A549 (cell line): Measurements from ENCODE around the gene N4BP3. TPM values are rescaled to one million over a fixed set of nuclear protein-coding genes. Genes with fewer than 3 reads are reported as not detected.

Experiments used
- ATAC-seq, 2 experiments: fragments of 200-7000 bp in 1 of 2; fragments of >200 bp in 1 of 2; cut with Nextera tagmentation in 1 of 2; cut with Tn5 transposase in 1 of 2; 3 replicates each; pipeline versions ENCODE4 v1.8.0 to v1.9.1; 2018 to 2020; ENCODE audit warnings: mild to moderate bottlenecking in 1 of 2, moderate library complexity in 1 of 2
- CTCF ChIA-PET: fragments of 300-600 bp; sonication (Branson Sonifier 250); formaldehyde crosslinking; extraction: SDS; loops from one replicate; lab custom pipeline; 2021; ENCODE audit warnings: antibody characterized with exemption, inconsistent platforms; lab: Yijun Ruan, JAX
- POLR2A ChIA-PET: fragments of 350-600 bp; formaldehyde crosslinking; extraction: SDS; loops from one replicate; lab custom pipeline; 2021; ENCODE audit warnings: antibody characterized with exemption, inconsistent platforms; lab: Yijun Ruan, JAX
- DNase-seq, 2 experiments: peaks; one replicate each; pipeline versions ENCODE4 v3.0.0 to v3.0.0-alpha.2; 2011 to 2016; ENCODE audit warnings: low read depth in 1 of 2, low spot score in 1 of 2
- FAIRE-seq: peaks from 2 replicates; lab custom pipeline; 2011; peaks lifted over from hg19 to GRCh38; lab: Jason Lieb, UNC
- H3K27ac ChIP-seq, 2 experiments: fragments of >200 bp; sonication (Bioruptor Twin); formaldehyde crosslinking; 3 replicates each; pipeline ENCODE4 v1.5.1; 2016 to 2017
- H3K4me1 ChIP-seq: fragments of >200 bp; sonication (Bioruptor Twin); formaldehyde crosslinking; 3 replicates; pipeline ENCODE4 v1.6.1; 2016
- H3K4me2 ChIP-seq: fragments of >200 bp; sonication (Bioruptor Twin); formaldehyde crosslinking; 3 replicates; pipeline ENCODE4 v1.6.1; 2016
- H3K4me3 ChIP-seq: fragments of >200 bp; sonication (Bioruptor Twin); formaldehyde crosslinking; 3 replicates; pipeline ENCODE4 v1.5.1; 2016
- H3K9me3 ChIP-seq: fragments of >200 bp; sonication (Bioruptor Twin); formaldehyde crosslinking; 3 replicates; pipeline ENCODE4 v1.6.1; 2016
- ATOH8 ChIP-seq: fragments of 250-450 bp; sonication (Bioruptor Pico); IDR thresholded peaks from 2 replicates; pipeline ENCODE4 v1.5.0; 2020; ENCODE audit warnings: low read depth, mild to moderate bottlenecking, moderate library complexity
- CHD4 ChIP-seq: fragments of 200-600 bp; sonication (generic); IDR thresholded peaks from 2 replicates; pipeline ENCODE4 v1.6.1; 2016; ENCODE audit warnings: antibody characterized with exemption, mild to moderate bottlenecking, borderline replicate concordance
- CTCF ChIP-seq: fragments of >200 bp; sonication (Bioruptor Twin); formaldehyde crosslinking; IDR thresholded peaks from 3 replicates; pipeline ENCODE4 v1.5.1; 2016
- E2F6 ChIP-seq: IDR thresholded peaks from 2 replicates; pipeline ENCODE4 v1.6.1; 2012; ENCODE audit warnings: low read depth, borderline replicate concordance
- EP300 ChIP-seq, 2 experiments: fragments of >200 bp; sonication (Bioruptor Twin); formaldehyde crosslinking; IDR thresholded peaks; 2 replicates in 1 of 2; 3 replicates in 1 of 2; pipeline ENCODE4 v1.6.1; 2016 to 2017
- ESRRA ChIP-seq: fragments of 150-350 bp; IDR thresholded peaks from 2 replicates; pipeline ENCODE4 v1.6.1; 2014; ENCODE audit warnings: mild to moderate bottlenecking, low read length, borderline replicate concordance
- FOSB ChIP-seq: fragments of 250-450 bp; sonication (Bioruptor Pico); IDR thresholded peaks from 2 replicates; pipeline ENCODE4 v1.5.0; 2020; ENCODE audit warnings: mild to moderate bottlenecking, moderate library complexity
- FOSL2 ChIP-seq, 2 experiments: fragments of 450-650 bp in 1 of 2; fragments of >200 bp in 1 of 2; sonication (Bioruptor Twin) in 1 of 2; formaldehyde crosslinking; IDR thresholded peaks; 2 replicates each; pipeline versions ENCODE4 v1.5.0 to v1.6.1; 2016 to 2020; ENCODE audit warnings: mild to moderate bottlenecking in 1 of 2, moderate library complexity in 1 of 2
- FOXS1 ChIP-seq: fragments of 250-450 bp; sonication (Bioruptor Pico); IDR thresholded peaks from 2 replicates; pipeline ENCODE4 v1.5.0; 2020; ENCODE audit warnings: mild to moderate bottlenecking, moderate library complexity
- HEYL ChIP-seq: fragments of 250-450 bp; sonication (Bioruptor Pico); IDR thresholded peaks from 2 replicates; pipeline ENCODE4 v1.8.0; 2021; ENCODE audit warnings: mild to moderate bottlenecking, moderate library complexity
- JUN ChIP-seq, 2 experiments: fragments of >200 bp; sonication (Bioruptor Twin); formaldehyde crosslinking; IDR thresholded peaks; 2 replicates in 1 of 2; 3 replicates in 1 of 2; pipeline ENCODE4 v1.6.1; 2016 to 2017
- KDM5A ChIP-seq: fragments of 200-600 bp; sonication (generic); IDR thresholded peaks from 2 replicates; pipeline ENCODE4 v1.6.1; 2016; ENCODE audit warnings: antibody characterized with exemption, mild to moderate bottlenecking
- MAFK ChIP-seq: fragments of 450-650 bp; IDR thresholded peaks from 2 replicates; pipeline ENCODE4 v1.6.1; 2014; ENCODE audit not compliant: partially characterized antibody
- NPAS2 ChIP-seq: fragments of 250-450 bp; sonication (Bioruptor Pico); IDR thresholded peaks from 2 replicates; pipeline ENCODE4 v1.8.0; 2022; ENCODE audit warnings: mild to moderate bottlenecking, moderate library complexity, borderline replicate concordance
- POLR2A ChIP-seq: IDR thresholded peaks from 2 replicates; pipeline ENCODE4 v1.6.1; 2012; ENCODE audit warnings: mild to moderate bottlenecking, low read length
- RAD21 ChIP-seq, 2 experiments: fragments of >200 bp in 1 of 2; sonication (Bioruptor Twin) in 1 of 2; formaldehyde crosslinking in 1 of 2; IDR thresholded peaks in 1 of 2; conservative IDR thresholded peaks in 1 of 2; 2 replicates in 1 of 2; 3 replicates in 1 of 2; pipeline ENCODE4 v1.6.1; 2012 to 2018; ENCODE audit warnings: inconsistent platforms in 1 of 2
- RARB ChIP-seq: fragments of 250-450 bp; sonication (Bioruptor Pico); IDR thresholded peaks from 2 replicates; pipeline ENCODE4 v1.8.0; 2021; ENCODE audit warnings: mild to moderate bottlenecking, moderate library complexity
- RNF2 ChIP-seq: fragments of 200-600 bp; sonication (generic); IDR thresholded peaks from 2 replicates; pipeline ENCODE4 v1.6.1; 2016; ENCODE audit warnings: low read depth, mild to moderate bottlenecking, antibody characterized with exemption, moderate library complexity, borderline replicate concordance
- TP53 ChIP-seq: fragments of 250-450 bp; sonication (Bioruptor Pico); IDR thresholded peaks from 2 replicates; pipeline ENCODE4 v1.5.0; 2021; ENCODE audit warnings: mild to moderate bottlenecking, moderate library complexity
- ZNF302 ChIP-seq: fragments of 250-450 bp; sonication (Bioruptor Pico); IDR thresholded peaks from 2 replicates; pipeline ENCODE4 v1.9.0; 2021; ENCODE audit warnings: inconsistent platforms, mild to moderate bottlenecking, moderate library complexity
- ZSCAN20 ChIP-seq: fragments of 250-450 bp; sonication (Bioruptor Pico); IDR thresholded peaks from 2 replicates; pipeline ENCODE4 v1.8.0; 2022; ENCODE audit warnings: mild to moderate bottlenecking, moderate library complexity
- WGBS: methylation state at CpG from one replicate; pipeline ENCODE4 v1.1.6; 2017; ENCODE audit errors: missing lambda C conversion rate; 5-methylcytosine and 5-hydroxymethylcytosine counted together
- polyA plus RNA-seq, 4 experiments: library from polyadenylated mRNA; depleted of rRNA in 3 of 4; stranded (reverse); fragments of >200 nt; fragmentation: RNase III in 1 of 4; extraction: RNeasy Plus Mini Kit Qiagen cat#74134 plus additional on column Dnase treatment in 1 of 4; gene quantifications; 2 replicates in 3 of 4; 3 replicates in 1 of 4; pipeline ENCODE4 v1.2.3, GENCODE V29; 2011 to 2017

Gene N4BP3
- polyA plus RNA-seq, 2 of the 4 experiments (the other 2 are of a cell fraction) = 0.12 to 0.15 TPM

GRCh38 chr5:178115814-178116142 lies 2.4 kb downstream of the N4BP3 start:
- POLR2A ChIA-PET = interaction anchor here (1.2 kb wide), 1 partner anchor 38 kb away, joined by 3 read pairs; the partner anchor contains the start of gene NHP2
- H3K27ac ChIP-seq = no peak overlapping the region
- CTCF ChIA-PET = interaction anchor here (0.6 to 1.5 kb wide), 6 partner anchors 9 to 41 kb away, joined by 3 to 8 read pairs (median 4); no protein-coding TSS in a partner anchor
- H3K4me3 ChIP-seq = no peak overlapping the region
- no peak overlapping the region for H3K4me2 ChIP-seq
- ATAC-seq (no peak), DNase-seq (no peak), FAIRE-seq (no peak)
- WGBS = 63% methylated on average over 7 of the region's 7 CpGs
- no peaks in the 10 kb centered on the region for H3K9me3 ChIP-seq
- peaks cover 7% of the 10 kb centered on the region; the same call in 2 of the 3 replicates for H3K4me1 ChIP-seq
- TF ChIP-seq FOSB (CRISPR knock-in tag) (no peak), JUN (IDR thresholded peaks at IDR 0.05) (no peak), FOXS1 (CRISPR knock-in tag) (no peak), RARB (CRISPR knock-in tag) (no peak), FOSL2 (IDR thresholded peaks at IDR 0.05) (no peak), FOSL2 (CRISPR knock-in tag; IDR thresholded peaks at IDR 0.05) (no peak)

- TF ChIP-seq HEYL (CRISPR knock-in tag) (no peak), NPAS2 (CRISPR knock-in tag) (no peak), CTCF (no peak), ATOH8 (CRISPR knock-in tag) (no peak), POLR2A (no peak), FOSL2 (IDR thresholded peaks at IDR 0.05) (no peak), FOSL2 (CRISPR knock-in tag; IDR thresholded peaks at IDR 0.05) (no peak), MAFK (no peak), EP300 (IDR thresholded peaks at IDR 0.05) (no peak), CHD4 (no peak), FOXS1 (CRISPR knock-in tag) (no peak), KDM5A (no peak), ZSCAN20 (CRISPR knock-in tag) (no peak), ESRRA (no peak), RAD21 (conservative IDR thresholded peaks at IDR 0.05 in 1 of 2, IDR thresholded peaks at IDR 0.05 in 1 of 2) (no peak), E2F6 (no peak), TP53 (CRISPR knock-in tag) (no peak), JUN (IDR thresholded peaks at IDR 0.05) (no peak), RNF2 (no peak), ZNF302 (CRISPR knock-in tag) (no peak)
- 48% methylated on average over 18 of the region's 22 CpGs for WGBS
- H3K4me2 ChIP-seq = no peak overlapping the region
These were observed 3.0 kb downstream of the N4BP3 start for GRCh38 chr5:178116143-178116885.

More at GRCh38 chr5:178116143-178116885, 3.0 kb downstream of the N4BP3 start:
- POLR2A ChIA-PET = interaction anchor here (1.2 kb wide), 1 partner anchor 37 kb away, joined by 3 read pairs; the partner anchor contains the start of gene NHP2
- FAIRE-seq (no peak), ATAC-seq (no peak), DNase-seq (no peak)
- H3K4me3 ChIP-seq = no peak overlapping the region
- no peaks in the 10 kb centered on the region for H3K9me3 ChIP-seq
- peaks cover 7% of the 10 kb centered on the region; the same call in 2 of the 3 replicates for H3K4me1 ChIP-seq
- CTCF ChIA-PET = interaction anchor here (0.6 to 1.5 kb wide), 5 partner anchors 23 to 41 kb away, joined by 3 to 8 read pairs (median 3); no protein-coding TSS in a partner anchor
- H3K27ac ChIP-seq = no peak overlapping the region
